T47D (cell line): ENCODE measurements around the gene ADAM12.

Experiments used
- DNase-seq, 2 experiments: peaks; one replicate each; pipeline versions ENCODE4 v3.0.0 to v3.0.0-alpha.2; 2011 to 2012; ENCODE audit warnings: low read depth in 1 of 2, low spot score in 1 of 2
- JUND ChIP-seq: IDR thresholded peaks from 2 replicates; pipeline ENCODE4 v1.6.1; 2012; ENCODE audit warnings: low read depth
- in situ Hi-C: cut with HindIII; loops from 2 replicates; pipeline ENCODE4 v1.10.0; 2016; ENCODE audit warnings: low sequenced_read_pairs, low pct_unique_long_range_greater_than_20kb

The ADAM12 gene, protein sequence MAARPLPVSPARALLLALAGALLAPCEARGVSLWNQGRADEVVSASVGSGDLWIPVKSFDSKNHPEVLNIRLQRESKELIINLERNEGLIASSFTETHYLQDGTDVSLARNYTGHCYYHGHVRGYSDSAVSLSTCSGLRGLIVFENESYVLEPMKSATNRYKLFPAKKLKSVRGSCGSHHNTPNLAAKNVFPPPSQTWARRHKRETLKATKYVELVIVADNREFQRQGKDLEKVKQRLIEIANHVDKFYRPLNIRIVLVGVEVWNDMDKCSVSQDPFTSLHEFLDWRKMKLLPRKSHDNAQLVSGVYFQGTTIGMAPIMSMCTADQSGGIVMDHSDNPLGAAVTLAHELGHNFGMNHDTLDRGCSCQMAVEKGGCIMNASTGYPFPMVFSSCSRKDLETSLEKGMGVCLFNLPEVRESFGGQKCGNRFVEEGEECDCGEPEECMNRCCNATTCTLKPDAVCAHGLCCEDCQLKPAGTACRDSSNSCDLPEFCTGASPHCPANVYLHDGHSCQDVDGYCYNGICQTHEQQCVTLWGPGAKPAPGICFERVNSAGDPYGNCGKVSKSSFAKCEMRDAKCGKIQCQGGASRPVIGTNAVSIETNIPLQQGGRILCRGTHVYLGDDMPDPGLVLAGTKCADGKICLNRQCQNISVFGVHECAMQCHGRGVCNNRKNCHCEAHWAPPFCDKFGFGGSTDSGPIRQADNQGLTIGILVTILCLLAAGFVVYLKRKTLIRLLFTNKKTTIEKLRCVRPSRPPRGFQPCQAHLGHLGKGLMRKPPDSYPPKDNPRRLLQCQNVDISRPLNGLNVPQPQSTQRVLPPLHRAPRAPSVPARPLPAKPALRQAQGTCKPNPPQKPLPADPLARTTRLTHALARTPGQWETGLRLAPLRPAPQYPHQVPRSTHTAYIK

DNA sequence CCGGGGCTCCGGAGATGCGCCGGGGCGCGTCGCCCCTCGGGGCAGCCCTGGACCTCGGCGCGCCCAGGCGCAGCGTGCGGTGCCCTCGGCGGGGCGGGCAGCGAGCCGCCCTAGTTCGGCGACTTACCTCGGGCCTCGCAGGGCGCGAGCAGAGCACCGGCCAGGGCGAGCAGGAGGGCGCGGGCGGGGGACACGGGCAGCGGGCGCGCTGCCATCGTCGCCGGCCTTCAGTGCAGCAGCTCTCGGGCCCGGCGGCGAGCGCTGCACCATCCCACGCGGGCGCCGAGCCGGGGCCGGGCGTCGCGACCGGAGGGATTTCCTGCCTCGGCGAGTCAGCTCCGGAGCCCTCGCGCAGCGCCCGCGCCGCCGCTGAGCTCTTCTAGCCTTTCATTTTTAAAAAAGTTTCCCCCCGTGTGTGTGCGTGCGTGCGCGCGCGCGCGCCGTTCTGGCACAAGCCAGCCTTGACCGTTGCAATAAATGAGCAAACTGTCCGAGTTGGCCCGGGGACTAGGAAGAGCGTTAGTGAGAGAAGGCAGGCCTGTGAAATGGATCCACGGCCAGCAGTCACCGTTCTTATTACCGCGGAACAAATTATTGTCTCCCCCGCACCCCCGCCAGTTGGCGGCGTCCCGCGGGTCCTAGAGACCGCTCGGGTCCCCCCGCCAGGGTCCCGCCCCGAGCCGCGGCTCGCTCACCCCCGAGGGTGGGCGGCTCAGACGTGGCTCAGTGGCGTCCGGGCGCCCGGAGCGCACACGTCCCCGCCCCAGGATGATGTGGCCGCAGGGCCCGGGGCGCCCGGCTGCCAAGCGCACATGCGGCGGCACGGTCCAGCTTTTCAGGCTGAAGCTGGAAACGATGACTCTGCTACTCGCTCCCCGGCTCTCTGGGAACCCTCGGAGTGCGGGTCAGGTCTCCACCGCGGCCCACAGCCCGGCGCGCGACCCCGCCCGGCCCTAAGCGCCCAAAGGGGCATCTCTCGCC, at the start of gene ADAM12:
Gene ADAM12, minus strand, starts transcription at position 547 of the 981 bp plus-strand sequence. Its CDS starts 332 bp downstream, at position 215.
- DNase-seq, result peak; percentile 1 to 9
- in situ Hi-C loops, result no loop called here
- no peak for TF ChIP-seq JUND

DNA sequence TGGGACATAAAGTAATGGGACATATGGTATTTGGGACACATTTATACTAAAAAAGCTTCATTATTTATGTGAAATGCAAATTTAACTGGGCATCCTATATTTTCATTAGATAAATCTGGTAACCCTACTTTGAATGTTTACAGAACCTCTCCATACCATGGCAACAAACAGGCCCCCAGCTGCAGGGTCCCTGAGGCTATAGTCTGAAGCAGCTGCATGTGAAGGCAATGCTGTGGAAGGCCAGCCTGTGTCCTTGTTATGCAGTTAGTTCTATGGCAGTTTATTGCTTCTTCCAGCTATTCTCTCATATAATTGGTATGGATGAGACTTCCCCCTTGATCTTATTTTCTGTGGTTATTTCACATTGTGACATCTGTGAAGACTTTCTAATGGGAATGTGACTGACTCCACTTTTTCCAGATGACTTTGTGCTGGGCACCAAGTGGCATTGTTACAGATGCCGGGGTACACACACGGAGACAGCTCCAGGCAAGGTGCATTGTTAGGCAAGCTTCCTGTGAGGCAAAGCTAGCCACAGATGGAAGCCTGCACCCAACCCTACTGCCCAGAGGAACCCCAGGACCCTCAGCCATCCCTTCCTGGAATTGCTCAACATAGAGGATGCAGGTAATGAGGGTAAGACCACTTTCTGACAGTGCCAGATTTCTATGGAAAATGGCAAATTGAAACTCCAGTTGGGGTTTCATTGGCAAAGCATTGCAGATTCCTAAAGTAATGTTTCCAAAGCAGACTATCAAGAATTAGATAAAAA, 49.5 kb upstream of the ADAM12 start:
- in situ Hi-C loops, result no loop called here
- TF ChIP-seq JUND, result no peak
- no peak for DNase-seq

DNA sequence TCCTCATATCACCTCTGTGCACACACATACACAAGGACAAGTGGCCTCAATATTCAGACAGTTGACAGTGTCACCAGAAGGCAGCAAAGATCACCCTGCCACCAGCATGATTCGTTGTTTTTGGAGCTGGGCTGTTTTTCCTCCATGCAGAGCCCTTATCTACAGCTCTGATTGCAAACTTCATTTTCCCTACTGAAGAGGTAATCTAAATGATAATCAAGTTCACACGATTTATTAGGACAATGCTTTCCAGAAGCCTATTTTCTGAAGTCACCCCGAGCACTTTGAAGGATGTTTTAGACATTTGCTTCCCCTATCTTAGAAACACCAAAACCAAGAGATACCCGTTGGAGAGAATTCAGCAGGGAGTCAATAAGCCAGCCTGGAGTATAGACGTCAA, 46.0 kb upstream of the ADAM12 start:
- no peak for DNase-seq
- in situ Hi-C loops, result no loop called here
- no peak for TF ChIP-seq JUND

DNA sequence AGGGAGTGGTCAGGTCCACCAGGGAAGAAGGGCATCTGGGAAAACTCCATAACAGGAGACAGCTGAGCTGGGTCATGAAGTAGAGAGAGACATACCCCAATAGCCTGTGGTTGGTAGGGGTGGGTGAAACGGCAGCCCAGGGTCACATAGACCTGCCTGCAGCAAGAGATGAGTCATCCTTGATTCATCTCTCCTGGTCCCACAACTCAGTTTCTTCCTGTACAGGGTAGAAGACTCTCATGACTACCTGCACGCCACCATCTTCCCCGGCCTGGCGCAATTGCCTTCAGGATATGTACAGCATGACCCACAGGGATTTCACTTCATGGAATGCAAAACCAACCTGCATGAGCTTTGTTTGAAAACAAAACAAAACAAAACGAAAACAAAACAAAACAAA, 45.1 kb upstream of the ADAM12 start:
- no peak for DNase-seq
- TF ChIP-seq JUND, result no peak
- in situ Hi-C loops, result no loop called here

DNA sequence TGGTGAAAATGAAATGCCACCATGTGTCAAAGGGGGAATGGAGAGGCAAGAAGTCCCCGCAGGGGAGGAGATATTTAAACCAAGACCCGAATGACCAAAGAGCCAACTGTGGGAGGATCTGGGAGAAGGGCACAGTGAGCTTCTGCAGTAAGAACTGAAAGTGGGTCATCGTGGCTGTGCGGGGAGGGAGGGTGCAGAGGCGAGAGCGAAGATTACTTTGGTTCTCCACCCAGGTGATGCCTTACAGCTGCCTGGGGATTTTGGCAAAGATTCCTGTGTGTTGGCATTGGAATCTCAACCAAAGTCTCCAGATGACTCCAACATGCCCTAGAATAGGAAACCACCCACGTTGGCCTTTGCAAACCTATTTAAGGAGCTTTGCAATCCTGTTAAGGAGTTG, 44.2 kb upstream of the ADAM12 start:
- TF ChIP-seq JUND, result no peak
- no peak for DNase-seq
- in situ Hi-C loops, result no loop called here

DNA sequence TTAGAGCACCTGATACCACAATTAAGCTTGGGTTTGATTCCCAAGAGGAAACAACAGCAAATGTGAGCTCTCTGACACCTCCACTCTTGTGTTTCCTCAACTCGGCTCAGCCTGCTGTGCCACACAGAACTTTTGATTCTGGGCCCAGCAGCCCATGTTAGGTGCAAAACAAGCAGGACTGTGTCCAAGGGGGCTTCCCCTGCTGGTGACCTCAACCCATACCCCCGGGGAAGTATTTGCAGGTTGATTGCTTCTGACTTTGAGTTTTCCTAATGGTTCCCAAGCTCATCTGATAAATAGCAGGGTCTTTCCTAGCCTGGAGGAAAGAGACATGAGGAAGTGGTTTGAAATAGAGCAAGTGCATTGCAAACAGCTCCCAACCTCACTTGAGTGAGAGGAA, 43.5 kb upstream of the ADAM12 start:
- in situ Hi-C loops, result no loop called here
- DNase-seq, result no peak
- no peak for TF ChIP-seq JUND

DNA sequence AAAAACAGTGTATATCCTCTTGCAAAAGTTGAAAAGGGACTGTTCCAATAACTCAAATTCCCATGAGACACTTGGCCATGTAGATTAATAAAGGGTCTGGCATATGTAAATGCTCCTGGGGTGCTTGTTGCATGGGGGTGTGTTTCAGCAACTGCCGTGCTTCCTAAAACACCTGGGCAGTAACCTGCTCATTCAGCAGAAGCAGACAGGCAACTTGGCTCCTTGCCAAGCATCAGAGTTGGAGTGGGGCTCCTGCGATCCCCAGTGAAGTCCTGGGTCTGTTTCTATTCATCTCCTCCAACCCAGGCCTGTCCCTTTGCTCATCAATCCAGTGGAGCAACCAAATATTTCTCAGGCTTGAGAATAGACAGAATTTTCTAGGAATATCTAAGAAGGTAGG, 42.2 kb upstream of the ADAM12 start:
- in situ Hi-C loops, result no loop called here
- no peak for DNase-seq
- no peak for TF ChIP-seq JUND

DNA sequence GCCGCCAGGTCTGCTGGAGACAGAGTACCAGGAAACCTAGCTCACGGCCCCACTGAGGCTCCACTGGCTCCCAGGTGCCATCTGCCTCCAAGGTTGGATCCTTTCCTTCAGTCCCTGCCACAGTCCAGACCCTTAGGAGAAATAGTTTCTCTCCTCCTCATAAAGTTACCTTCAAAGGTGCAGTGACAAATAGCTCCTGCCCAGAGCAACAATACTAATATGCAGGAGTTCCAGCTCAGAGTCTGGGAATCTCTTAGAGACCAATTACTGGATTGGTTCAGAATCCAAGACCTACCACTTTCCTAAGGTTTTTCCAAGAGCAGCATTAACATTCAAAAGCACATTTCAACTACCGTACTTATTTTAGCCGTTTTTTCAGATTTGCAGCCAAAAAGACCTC, 41.0 kb upstream of the ADAM12 start:
- in situ Hi-C loops, result no loop called here
- no peak for DNase-seq
- TF ChIP-seq JUND, result no peak

DNA sequence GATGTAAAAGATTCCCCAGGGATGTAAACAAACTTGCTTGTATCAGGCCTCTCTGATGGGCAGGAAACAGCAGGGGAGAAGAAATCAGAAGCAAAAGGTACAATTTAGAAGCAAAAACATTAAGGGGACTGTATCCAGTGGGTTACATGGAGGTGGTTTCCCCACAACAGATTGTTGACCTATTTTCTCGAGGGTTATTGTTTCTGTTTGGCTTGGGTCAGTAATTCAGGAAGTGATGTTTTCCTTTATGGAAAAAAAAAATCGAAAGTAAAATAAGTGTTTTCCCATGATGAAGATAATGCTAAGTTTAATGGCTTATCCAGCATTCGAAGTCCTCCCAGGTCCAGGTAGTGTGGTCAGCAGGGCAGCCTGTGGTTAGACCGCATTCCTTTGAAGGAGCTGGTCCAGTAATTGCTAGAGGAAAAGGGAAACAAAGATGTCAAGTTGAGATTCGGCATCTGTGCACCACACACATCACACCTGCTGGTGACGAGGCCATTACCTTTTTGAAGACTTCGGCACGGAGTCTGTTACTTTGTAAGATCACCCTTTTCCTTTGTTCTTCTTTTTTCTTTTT, 37.3 kb upstream of the ADAM12 start:
- in situ Hi-C loops, result no loop called here
- no peak for TF ChIP-seq JUND
- DNase-seq, result no peak

DNA sequence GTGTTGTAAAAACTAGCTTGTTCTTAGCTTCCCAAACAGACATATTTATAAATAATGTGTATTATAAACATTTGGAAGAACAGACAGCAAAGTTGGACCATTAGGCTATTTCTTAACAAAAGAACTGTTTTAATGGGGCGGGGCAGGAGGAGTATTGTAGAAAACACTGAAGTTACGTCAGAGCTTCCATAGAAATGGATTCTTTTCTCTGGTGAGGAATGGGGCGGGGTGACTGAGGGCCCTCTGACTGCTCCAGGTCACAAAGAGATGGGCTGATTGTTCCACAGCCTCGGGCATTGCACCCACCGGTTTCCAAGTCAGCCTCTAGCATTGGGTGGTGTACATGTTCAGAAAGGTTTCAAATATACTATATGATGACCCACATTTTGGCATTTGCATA, 36.8 kb upstream of the ADAM12 start:
- in situ Hi-C loops, result no loop called here
- no peak for DNase-seq
- no peak for TF ChIP-seq JUND
